Measurements from ENCODE around the gene OPCML.

Gene OPCML

DNA sequence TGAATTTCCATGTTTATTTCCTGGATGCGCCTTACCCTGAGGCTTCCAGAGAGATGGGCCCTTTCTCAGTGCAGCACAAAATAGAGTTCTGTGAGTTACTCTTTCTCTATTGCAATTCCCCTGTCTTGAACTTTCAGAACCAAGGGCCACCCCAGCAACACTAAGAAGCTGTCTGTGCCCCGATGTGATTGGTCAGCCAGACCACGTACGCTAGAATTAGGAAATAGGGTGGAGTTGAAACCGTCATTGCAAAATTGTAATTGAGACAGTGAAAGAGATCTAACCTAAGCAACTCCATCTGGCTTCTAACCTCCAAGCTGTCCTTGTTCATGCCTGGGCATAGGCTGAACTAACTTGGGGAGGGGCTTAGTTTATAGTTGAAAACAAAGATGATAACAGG is 981.3 kb downstream of the OPCML start:
- no peak for DNase-seq (ENCODE audit: low read depth)
- H3K4me3 ChIP-seq (ENCODE audit: low read length): no peak overlapping the region
- TF ChIP-seq, protein P1, sequence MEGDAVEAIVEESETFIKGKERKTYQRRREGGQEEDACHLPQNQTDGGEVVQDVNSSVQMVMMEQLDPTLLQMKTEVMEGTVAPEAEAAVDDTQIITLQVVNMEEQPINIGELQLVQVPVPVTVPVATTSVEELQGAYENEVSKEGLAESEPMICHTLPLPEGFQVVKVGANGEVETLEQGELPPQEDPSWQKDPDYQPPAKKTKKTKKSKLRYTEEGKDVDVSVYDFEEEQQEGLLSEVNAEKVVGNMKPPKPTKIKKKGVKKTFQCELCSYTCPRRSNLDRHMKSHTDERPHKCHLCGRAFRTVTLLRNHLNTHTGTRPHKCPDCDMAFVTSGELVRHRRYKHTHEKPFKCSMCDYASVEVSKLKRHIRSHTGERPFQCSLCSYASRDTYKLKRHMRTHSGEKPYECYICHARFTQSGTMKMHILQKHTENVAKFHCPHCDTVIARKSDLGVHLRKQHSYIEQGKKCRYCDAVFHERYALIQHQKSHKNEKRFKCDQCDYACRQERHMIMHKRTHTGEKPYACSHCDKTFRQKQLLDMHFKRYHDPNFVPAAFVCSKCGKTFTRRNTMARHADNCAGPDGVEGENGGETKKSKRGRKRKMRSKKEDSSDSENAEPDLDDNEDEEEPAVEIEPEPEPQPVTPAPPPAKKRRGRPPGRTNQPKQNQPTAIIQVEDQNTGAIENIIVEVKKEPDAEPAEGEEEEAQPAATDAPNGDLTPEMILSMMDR (IDR thresholded peaks at IDR 0.05; ENCODE audit: insufficient read depth, low read depth, low read length, missing control alignments): no peak

DNA sequence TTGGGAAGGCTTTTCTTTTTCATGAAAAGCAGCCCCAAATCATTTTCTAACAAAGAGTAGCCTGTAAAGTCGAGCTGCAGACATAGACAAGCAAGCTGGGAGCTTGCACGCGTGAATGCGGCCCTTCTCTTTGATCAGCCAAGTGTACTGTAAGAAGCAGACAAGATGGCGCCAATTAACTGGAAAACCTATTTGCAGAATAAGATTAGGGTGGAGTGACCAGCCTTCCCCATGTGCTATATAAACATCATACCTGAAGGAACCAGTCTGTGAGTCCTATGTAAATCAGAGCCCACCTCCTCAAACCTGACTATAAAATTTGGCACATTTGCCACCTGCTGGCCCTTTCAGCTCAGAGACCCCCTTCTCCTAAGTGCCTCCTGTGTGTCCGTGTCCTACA is 982.7 kb downstream of the OPCML start:
- DNase-seq (ENCODE audit: low read depth): no peak
- TF ChIP-seq, protein P1 (IDR thresholded peaks at IDR 0.05; ENCODE audit: insufficient read depth, low read depth, low read length, missing control alignments): no peak
- H3K4me3 ChIP-seq (ENCODE audit: low read length): no peak overlapping the region

DNA sequence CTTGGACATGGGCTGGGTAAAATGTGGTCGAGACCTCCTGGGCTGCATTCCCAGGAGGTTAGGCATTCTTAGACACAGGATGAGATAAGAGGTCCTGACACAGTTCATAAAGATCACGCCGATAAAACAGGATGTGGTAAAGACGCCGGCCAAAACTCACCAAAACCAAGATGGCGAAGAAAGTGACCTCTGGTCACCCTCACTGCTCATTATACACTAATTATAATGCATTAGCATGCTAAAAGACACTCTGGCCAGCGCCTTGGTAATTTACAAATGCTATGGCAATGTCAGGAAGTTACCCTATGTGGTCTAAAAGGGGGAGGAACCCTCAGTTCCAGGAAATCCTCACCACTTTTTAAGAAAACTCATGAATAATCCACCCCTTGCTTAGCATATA is 983.3 kb downstream of the OPCML start:
- no peak for DNase-seq (ENCODE audit: low read depth)
- H3K4me3 ChIP-seq (ENCODE audit: low read length): no peak overlapping the region
- TF ChIP-seq, protein P1 (IDR thresholded peaks at IDR 0.05; ENCODE audit: insufficient read depth, low read depth, low read length, missing control alignments): no peak

DNA sequence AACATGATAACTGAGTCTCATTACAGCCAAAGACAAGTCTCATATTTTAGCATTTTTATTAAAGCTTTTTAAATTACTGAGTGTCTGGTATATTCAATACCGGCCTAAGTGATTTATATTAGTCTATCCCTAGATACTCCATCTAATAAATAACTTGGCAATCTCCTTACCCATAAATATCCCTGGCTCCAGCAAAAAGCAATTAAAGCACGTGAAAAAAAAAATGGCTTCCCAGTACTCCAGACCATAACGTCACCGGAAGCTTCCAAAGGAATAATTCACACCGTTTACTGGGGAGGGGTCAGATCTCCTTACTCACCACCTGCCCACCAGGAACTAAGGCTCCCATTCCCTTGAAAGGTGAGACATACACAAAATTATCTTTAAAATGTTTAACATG is 988.3 kb downstream of the OPCML start:
- TF ChIP-seq, protein P1 (IDR thresholded peaks at IDR 0.05; ENCODE audit: insufficient read depth, low read depth, low read length, missing control alignments): no peak
- H3K4me3 ChIP-seq (ENCODE audit: low read length): no peak overlapping the region
- DNase-seq (ENCODE audit: low read depth): no peak

DNA sequence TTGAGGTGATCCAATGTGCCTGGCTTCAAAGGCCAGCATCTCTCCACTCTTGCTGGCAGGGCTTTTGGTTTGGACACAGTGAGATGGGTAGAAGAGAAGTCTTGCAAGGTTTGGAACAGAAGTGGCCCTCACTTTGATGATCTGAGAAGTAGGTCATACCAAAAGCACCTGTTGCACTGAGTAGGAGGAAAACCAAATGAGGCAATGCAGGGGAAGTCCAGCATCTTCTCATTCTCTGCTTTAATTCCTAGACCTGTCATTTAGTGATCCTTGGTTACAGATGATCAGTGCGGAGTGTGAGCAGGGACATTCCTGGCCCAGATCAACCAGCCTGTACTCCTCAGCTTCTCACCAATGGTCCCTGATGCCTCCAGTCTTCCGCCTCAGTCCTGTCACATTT is 990.5 kb downstream of the OPCML start:
- TF ChIP-seq, protein P1 (IDR thresholded peaks at IDR 0.05; ENCODE audit: insufficient read depth, low read depth, low read length, missing control alignments): no peak
- no peak overlapping the region for H3K4me3 ChIP-seq (ENCODE audit: low read length)
- no peak for DNase-seq (ENCODE audit: low read depth)

DNA sequence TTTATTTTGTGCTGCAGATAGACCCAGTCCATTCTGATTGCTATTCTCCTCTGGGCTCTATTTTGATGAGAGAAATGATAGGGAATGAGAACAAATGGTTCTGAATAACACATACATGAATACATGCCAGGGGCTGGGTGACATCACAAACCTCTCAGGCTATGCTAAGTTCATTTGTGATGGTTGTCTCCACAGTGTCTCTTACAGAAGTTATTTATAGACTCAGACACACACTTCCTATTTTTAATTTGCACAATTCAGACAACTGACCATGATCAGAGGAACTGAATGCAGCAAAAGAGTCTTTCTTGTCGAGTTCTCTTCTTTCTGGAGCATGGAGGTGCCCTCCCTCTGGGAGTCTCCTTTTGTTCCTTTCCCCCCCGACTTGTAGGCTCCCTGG is 991.7 kb downstream of the OPCML start:
- H3K4me3 ChIP-seq (ENCODE audit: low read length): no peak overlapping the region
- no peak for DNase-seq (ENCODE audit: low read depth)
- TF ChIP-seq, protein P1 (IDR thresholded peaks at IDR 0.05; ENCODE audit: insufficient read depth, low read depth, low read length, missing control alignments): no peak

DNA sequence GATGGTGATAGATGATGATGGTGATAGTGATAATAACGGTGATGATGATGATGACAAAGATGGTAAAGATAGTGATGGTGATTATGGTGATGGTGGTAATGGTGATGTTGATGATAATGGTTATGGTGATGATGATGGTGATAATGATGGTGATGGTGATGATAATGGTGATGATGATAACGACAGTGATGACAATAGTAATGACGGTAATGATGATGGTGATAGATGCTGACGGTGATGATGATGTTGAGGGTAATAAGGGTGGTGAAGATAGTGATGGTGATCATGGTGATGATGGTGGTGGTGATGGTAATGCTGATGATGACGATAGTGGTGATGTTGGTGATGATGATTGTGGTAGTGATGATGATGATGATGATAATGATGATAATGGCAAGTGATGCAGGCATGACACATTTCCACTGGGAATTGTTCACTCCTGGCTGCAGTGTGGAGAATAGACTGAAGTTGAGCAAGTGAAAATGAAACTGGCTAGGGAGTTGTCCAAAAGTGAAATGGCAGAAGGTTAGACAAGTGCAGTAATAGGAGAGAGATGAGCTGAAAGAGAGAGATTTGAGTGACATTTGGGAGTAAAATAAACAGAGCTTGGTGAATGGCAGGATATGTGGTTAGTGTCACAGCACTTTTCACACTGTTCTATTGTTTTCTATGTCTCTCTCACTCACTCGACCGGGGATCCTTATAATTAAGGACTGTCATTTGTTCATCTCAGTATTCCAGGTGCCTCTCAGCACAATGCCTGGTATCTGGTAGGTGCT is 992.5 kb downstream of the OPCML start:
- no peak for DNase-seq (ENCODE audit: low read depth)
- H3K4me3 ChIP-seq (ENCODE audit: low read length): no peak overlapping the region
- TF ChIP-seq, protein P1 (IDR thresholded peaks at IDR 0.05; ENCODE audit: insufficient read depth, low read depth, low read length, missing control alignments): no peak

Data from epithelial cell of esophagus (primary cell).